Glomerular visceral epithelial cell (primary cell): ENCODE results near the gene KCNMB3.
"Not testable (repeated sequence)": the region's sequence is repeated elsewhere in the genome, so short reads cannot be mapped to it uniquely, and the experiment has no call there.

ENCODE experiments used
- DNase-seq: peaks from one replicate; pipeline ENCODE4 v3.0.0-alpha.2; 2016; ENCODE audit errors: extremely low spot score

Gene KCNMB3

DNA sequence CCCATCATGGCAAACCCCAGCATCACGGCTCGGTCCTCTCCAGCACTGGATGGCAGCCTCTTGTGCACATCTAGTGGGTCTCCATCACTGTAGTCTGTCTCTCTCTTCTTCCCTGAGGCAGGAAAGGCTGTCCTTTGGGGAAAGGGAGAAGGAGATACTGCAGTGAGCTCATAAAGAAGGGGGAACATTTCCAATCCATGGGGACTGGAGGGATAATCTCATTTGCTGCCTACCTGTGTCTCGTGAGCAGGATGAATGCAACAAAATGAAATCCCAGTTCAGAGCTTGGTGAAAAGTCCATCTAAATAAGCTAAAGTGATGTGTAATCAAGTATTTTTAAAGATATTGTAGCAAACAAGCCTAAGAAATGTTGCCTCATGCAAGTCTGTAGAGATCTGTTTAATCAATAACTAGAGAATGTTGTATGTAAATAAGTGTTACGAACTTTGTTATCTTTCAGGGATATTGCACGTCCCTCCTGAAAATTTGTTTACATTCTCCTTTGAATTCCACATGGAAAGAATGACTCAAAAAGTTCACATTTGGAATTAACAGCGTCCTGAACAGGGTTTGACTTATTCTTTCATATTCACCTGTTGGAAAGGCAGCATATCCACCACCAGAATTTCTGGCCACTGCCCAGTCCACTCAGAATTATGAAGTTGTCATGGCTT, at the start of gene KCNMB3:
Gene KCNMB3 (minus strand): TSS at position 312 of the 674 bp plus-strand sequence. CDS start 124 bp downstream, at position 188.
- no peak for DNase-seq

DNA sequence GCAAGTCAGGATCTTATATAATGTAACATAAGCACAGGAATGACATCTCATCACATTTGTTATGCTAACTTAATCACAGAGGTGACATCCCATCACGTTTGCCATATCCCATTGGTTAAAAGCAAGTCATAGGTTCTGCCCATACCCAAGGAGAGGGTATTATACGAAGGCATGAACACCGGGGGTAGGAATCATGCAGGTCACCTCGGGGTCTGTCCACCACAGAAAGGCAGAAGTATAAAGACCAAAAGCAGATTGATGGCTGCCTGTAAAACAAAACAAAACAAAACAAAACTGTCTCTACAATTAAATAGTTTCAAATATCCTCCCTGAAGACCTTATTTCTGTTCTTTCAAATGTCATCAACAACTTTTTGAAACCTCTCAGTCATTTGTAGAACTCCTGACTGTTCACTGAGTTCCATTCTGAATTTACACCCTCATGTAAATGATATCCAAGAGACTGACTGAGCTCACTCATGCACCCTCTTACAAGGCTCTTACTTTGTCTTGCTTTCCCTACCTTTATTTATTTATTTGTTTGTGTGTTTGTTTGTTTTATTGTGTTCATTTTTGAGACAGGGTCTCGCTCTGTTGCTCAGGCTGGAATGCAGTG, 49.2 kb upstream of the KCNMB3 start:
- DNase-seq: no peak

GRCh38 chr3:179299316-179299715, 48.4 kb upstream of the KCNMB3 start:
- DNase-seq: no peak

DNA sequence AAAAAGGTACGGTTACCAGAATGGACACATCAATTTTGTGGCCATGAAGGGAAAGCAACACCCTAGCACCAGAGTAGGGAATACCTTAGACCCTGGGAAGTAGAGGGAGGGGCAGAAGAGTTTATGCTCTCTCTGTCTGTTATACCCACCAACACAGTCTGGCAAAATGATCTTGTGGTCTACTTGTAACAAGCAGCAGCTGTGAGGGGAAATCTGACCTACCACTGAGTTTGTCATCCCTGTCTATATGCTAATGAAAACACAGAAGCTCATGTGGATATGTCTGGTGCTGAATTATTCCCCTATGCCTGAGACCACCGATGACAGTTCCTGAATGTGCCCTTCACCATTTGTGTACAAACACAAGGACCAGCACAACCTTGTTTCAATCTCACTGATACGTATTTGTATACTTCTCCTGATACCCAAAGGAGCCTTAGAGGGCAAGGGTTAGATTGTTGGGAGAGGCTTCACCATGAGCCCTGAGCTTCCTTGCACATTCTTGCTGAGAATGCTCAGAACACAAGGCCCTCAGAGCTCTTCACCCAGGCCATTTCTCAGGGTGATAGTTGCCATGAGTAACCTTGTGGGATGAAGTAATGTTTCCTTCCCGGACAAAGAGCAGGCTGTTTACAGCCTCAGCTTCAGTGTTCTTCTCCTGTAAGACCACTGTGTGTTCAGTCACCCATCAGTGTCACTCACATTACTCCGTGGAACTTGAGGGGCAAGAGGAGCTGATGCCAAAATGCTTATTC, 47.2 kb upstream of the KCNMB3 start:
- DNase-seq: no peak

GRCh38 chr3:179292450-179292849, 41.5 kb upstream of the KCNMB3 start:
- peak; percentile 12 for DNase-seq

GRCh38 chr3:179289295-179289694, 38.4 kb upstream of the KCNMB3 start:
- no peak for DNase-seq

DNA sequence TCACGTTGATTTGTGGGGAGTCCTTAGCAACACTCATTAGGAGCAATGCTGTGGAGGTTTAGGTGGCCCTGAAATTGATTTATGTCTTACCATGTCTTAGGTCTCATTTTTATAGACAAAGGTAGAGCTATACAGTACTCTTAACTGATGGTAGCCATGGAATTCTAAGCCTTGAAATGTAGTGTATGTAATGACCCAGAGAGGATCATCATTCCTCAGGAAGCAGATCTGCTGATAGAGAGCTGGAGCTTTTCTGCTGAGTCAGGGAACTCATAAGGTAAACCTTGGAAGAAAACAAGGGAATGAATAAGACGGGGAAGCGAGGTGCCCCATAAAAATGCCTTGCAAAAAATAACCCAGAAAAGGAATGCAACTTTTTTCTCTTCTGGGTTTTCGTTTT, 37.9 kb upstream of the KCNMB3 start:
- no peak for DNase-seq

DNA sequence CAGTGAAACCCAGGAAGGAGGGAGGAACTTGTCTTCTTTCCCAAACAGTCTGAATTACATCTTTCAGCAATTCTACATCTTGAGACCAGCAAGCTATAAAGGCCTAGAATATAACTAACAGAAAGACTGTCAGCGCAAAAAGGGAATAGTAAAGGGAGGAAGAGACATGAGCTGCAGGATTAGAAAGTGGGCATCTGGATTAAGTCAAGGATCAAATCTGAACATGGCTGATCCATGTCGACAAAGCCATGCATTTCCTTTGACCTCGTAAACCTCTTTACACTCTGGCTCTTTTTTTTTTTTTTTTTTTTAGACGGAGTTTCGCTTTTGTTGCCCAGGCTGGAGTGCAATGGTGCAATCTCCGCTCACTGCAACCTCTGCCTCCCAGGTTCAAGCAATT, 35.4 kb upstream of the KCNMB3 start:
- no peak for DNase-seq

DNA sequence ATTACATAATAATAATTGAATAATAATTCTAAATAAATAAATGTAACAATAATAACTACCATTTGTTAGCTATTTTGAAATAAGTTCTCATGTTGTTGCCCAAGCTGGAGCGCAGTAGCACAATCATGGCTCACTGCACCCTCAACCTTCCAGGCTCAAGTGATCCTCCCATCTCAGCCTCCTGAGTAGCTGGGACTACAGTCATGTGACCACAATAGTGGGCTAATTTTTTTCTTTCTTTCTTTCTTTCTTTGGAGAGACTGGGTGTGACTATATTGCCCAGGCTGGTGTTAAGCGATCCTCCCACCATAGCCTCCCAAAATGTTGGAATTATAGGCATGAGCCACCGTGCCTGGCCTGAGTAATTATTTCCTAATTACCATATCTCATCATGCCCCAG, 30.9 kb upstream of the KCNMB3 start:
- no peak for DNase-seq

- no peak for DNase-seq
Observed at GRCh38 chr3:179279837-179280236, 28.9 kb upstream of the KCNMB3 start.

GRCh38 chr3:179278932-179279693, 28.2 kb upstream of the KCNMB3 start:
- DNase-seq: no peak

GRCh38 chr3:179278151-179278550, 27.2 kb upstream of the KCNMB3 start:
- no peak for DNase-seq

- no peak for DNase-seq
Observed at GRCh38 chr3:179276743-179277142, 25.8 kb upstream of the KCNMB3 start.

DNA sequence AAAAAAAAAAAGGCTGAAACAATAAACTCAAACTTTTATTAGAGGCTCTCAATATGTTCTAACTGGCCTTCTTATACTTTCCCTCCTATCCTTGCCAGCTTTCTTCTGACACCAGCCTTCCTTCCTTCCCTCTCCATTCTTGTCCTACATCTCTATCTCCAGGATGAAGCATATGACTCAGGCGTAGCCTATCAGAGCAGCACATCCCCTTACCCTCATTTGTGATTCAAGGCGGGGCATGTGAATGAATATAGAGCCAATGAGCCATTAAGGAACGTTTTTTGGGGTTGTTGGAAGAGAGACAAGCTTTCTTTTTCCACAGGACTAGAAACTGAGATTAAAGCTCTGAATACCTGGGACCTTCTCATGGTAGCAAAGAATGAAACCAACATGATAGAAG, 25.1 kb upstream of the KCNMB3 start:
- DNase-seq: no peak

DNA sequence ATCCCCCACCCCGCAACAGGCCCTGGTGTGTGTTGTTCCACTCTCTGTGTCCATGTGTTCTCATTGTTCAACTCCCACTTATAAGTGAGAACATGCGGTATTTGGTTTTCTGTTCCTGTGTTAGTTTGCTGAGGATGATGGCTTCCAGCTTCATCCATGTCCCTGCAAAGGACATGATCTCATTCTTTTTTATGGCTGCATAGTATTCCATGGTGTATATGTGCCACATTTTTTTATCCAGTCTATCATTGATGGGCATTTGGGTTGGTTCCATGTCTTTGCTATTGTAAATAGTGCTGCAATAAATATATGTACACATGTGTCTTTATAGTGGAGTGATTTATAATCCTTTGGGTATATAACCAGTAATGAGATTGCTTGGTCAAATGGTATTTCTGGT, 23.5 kb upstream of the KCNMB3 start:
- not testable (repeated sequence) for DNase-seq

- DNase-seq: peak; percentile 5
Observed at GRCh38 chr3:179272385-179272784, 21.5 kb upstream of the KCNMB3 start.

DNA sequence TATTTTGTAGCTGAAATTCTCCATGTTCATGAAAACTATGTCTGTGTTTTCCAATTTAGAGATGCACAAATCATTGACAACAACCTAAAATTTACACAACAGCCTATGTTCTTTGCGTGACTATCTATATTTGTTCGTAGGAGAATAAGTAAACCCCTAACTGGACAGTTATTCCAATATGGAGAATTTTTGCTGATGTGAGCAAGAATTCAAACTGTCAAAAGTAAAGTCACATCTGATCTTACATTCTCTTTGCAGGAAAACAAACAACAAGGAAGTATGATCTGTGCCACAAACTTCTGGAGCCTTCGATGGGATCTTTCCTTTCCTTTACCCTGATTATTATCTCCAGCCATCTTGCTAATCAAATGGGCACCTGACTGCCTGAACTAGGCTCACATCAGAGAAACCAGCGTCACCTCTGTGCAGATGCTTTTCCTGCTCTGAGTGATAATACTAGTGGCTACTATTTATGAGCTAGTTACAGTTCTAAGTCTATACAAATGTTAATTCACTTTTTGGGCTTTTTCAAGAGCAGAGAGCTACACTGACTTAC, 18.3 kb upstream of the KCNMB3 start:
- DNase-seq: no peak

DNA sequence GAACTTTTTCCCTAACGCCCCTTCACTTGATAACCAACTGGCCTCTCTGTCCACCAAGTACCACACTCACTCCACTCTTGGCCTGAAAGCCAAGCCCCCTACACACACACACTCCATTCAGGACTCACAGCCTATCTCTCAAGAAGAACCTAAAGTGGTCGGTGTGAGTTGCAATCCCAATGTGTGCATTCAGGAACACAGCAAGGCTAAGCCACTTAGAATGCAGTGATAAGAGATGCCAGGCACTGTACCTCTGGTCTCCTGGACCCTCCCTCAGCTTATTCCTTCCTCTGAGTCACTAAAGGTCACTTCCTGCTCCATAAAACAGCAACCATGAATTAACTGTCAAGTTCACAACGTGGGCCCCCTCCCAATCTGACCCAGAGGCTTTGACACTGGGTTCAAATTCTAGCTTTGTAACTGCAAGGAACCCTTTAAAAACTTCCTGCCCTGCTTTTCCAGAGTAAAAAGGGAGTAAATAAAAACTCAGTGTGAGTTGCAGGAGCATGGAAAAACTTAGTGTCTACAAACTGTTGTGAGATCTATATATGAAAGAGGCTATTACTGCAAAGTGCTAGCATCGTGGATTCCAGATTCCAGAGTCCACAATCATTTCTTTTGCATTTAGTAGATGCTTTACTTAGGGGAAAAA, 17.6 kb upstream of the KCNMB3 start:
- no peak for DNase-seq

DNA sequence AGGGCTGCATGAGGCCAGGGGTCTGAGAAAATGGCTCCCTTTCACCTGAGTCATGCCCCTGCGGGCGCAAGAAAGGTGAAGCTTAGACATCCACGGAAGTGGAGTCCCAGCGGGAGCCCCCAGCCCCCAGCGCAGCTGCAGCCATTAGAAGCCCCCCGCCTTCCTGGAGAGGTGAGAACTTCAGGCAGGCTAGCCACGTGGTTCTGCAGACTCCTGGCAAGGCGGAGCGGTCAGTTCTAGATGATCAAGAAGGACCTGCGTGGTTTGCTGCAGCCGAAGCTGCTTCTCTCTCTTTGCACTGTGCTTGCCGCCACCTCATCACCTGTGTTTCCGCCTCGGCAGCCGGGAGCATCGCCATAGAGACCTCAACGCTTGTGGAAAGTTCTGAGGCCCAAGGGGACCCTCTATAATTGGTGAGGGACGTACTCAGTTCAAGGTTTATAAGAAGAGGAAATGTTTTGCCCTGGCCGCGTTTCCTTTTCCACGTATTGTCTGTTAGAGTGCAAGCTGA, 15.8 kb upstream of the KCNMB3 start:
- DNase-seq: no peak

- no peak for DNase-seq
Observed at GRCh38 chr3:179265875-179266274, 15.0 kb upstream of the KCNMB3 start.

GRCh38 chr3:179265092-179265491, 14.2 kb upstream of the KCNMB3 start:
- DNase-seq: no peak
